Measurements from ENCODE around the gene F2RL1.
"Not testable (repeated sequence)": the region's sequence is repeated elsewhere in the genome, so short reads cannot be mapped to it uniquely, and the experiment has no call there.

The F2RL1 gene

DNA sequence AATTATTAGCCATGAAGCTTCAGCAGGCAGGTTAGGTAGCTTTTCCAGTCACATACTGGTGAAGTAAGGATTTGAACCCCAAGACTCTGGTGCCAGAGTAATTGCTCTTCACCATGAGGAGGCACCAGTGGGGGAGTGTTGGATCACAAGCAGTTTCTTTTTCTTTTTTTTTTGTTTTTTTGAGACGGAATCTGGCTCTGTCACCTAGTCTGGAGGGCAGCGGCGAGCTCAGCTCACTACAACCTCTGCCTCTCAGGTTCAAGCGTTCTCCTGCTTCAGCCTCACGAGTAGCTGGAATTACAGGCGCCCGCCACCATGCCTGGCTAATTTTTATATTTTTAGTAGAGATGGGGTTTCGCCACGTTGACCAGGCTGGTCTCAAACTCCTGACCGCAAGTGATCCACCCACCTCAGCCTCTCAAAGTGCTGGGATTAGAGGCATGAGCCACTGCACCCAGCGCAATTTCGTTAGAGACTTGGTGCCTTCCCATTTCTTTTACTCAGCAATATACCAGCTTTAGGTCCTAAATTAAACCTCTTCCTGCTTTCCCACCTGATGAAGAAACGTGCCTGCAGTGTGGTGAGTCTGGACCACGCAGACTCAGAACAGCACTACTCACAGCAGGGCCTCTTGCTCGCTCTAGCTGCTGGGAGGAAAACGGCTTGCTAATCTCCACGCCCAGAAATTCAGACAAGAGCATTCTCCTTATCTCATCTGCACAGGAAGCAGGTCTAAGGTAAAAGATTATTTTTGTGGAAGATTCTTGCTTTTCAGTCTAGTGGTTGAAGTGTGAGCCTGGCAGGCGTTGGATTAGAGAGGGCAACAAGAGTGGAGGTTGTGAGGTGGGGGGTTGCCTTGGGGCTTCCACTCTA, 30.8 kb downstream of the F2RL1 start, which contains the start of gene S100Z:
TSS of gene S100Z (plus strand) at position 596 of the 873 bp plus-strand sequence. CDS start 25,346 bp downstream, outside the sequence.
- DNase-seq (ENCODE audit: extremely low read depth in 1 of 2, low read depth in 1 of 2), result no peak

DNA sequence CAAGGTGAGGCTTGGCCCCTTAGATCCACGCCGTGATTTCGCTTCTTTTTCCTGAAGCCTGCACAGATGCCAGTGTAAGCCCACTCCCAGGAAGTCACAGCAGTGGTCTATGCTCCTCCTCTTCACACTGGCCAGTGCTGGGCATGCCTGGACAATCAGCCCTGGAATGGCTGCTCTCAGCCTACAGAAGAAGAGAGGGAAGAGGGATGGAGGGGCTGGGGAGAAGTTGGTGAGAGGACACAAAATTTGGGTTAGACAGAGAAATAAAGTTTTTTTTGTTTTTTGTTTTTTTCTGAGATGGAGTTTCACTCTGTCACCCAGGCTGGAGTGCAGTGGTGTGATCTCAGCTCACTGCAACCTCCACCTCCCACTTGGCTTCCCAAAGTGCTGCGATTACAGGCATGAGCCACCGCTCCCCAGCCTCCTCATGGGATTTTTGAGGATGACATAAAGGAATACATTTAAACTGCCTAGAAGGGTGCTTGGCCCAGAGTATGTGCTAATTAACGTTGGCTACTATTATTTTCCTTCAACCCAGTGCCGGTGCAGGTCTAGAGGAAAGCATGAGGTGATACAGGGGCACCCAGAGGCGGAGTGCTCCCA, 31.8 kb downstream of the F2RL1 start:
- DNase-seq (ENCODE audit: extremely low read depth in 1 of 2, low read depth in 1 of 2), result no peak

DNA sequence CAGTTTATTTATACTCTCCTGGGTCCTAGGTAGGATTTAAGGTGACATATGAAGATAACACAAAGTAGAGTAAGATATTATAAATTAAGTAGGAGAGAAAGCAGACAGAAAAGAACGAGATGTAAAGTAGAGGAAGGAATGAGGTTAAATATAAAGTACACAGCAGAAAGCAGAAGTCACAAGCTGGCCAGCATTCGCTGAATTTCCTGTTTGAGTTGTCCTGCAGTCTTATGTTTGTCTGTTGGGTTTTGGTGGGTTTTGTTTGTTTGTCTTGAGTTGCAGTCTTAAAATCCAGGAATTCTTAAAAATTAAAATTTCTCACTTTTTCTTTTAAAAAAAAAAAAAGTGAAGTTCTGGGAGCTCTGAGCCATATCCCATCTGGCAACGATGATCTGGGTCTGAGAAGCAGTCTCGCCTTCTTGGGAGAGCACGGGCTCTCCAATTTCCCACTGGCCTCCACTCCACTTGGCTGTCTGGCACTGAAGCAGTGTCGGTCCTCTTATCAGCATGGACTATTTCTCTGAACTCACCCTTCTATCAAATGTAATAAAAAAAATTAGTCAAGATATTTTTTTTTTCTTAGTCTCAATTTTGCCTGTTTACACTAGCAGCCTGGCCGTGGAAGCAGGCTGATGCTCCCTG, 33.0 kb downstream of the F2RL1 start:
- DNase-seq (ENCODE audit: extremely low read depth in 1 of 2, low read depth in 1 of 2), result no peak

DNA sequence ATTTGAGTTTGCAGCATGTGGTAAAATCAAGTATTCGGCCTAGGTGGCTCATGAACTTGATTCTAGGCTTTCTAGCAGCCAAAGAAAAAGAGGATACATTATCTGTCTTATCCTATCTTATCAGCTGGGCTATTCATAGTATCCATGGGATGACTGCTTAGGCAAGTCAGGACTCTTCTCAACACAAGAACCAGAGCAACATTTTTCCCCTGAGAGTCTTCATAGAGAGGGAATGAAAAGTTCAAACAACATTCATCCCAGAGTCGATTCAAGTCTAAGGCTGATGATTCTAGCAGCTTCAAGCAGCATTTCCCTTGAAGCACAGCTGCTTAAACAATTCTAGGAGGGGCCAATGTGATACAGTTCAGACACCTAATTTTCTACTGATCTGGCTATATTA, 33.9 kb downstream of the F2RL1 start:
- no peak for DNase-seq (ENCODE audit: extremely low read depth in 1 of 2, low read depth in 1 of 2)

DNA sequence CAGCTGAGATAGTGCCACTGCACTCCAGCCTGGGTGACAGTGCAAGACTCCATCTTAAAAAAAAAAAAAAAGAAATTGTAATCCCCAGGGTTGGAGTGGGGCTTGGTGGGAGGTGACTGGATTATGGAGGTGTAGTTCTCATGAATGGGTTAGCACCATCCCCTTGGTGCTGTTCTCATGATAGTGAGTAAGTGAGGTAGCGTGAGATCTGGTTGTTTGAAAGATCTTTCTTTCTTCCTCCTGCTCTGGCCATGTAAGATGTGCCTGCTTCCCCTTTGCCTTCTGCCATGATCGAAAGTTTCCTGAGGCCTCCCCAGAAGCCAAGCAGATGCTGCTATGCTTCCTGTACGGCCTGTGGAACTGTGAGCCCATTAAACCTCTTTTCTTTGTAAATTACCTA, 34.9 kb downstream of the F2RL1 start:
- not testable (repeated sequence) for DNase-seq (ENCODE audit: extremely low read depth in 1 of 2, low read depth in 1 of 2)

DNA sequence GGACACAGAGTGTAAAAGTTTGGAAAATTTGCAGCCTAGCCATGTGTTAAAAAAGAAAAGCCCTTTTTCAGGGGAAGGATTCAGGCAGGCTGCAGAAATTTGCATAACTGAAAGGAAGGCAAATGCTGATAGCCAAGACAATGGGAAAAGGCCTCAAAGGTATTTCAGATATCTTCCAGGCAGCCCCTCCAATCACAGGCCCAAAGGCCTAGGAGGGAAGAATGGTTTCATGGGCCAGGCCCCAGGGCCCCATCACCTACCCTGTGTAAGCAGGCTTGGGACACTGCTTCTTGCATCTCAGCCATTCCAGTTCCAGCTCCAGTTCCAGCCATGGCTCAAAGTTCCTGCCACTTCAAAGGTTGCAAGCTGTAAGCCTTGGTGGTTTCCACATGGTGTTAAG, 35.8 kb downstream of the F2RL1 start:
- DNase-seq (ENCODE audit: extremely low read depth in 1 of 2, low read depth in 1 of 2), result no peak

DNA sequence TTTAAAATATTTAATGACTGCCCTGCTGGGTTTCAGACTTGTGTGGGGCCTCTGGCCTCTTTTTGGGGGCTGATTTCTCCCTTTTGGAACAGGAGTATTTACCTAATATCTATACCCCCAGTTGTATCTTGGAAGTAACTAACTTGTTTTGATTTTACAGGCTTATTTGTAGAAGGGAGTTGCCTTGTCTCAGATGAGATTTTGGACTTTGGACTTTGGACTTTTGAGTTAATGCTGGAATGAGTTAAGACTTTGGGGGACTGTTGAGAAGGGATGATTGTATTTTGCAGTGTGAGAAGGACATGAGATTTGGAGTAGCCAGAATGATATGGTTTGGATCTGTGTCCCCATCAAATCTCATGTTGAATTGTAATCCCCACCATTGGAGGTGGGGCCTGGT, 36.7 kb downstream of the F2RL1 start:
- not testable (repeated sequence) for DNase-seq (ENCODE audit: extremely low read depth in 1 of 2, low read depth in 1 of 2)

DNA sequence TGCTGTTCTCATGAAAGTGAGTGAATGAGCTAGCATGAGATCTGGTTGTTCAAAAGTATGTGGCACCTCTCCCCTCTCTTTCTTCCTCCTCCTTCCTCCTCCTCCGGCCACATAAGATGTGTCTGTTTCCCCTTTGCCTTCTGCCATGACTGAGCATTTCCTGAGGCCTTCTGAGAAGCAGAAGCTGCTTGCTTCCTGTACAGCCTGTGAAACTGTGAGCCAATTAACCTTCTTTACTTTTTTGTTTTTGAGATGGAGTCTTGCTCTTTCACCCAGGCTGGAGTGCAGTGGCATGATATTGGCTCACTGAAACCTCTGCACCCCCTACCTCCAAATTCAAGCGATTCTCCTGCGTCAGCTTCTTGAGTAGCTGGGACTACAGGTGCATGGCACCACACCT, 37.1 kb downstream of the F2RL1 start:
- DNase-seq (ENCODE audit: extremely low read depth in 1 of 2, low read depth in 1 of 2), result no peak

DNA sequence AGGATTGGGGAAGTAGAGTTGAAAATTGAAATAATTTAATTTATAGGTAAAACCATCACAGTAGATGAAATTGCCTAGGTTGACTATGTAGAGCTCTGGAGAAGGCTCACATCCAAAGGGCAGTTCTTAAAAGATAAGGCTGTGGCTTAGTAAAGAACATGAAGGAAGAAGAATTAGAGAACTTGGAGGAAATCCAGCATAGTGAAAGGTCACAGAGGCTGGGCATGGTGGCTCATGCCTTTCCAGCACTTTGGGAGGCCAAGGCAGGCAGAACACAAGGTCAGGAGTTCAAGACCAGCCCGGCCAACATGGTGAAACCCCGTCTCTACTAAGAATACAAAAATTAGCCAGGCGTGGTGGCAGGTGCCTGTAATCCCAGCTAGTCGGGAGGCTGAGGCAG, 38.0 kb downstream of the F2RL1 start:
- not testable (repeated sequence) for DNase-seq (ENCODE audit: extremely low read depth in 1 of 2, low read depth in 1 of 2)

DNA sequence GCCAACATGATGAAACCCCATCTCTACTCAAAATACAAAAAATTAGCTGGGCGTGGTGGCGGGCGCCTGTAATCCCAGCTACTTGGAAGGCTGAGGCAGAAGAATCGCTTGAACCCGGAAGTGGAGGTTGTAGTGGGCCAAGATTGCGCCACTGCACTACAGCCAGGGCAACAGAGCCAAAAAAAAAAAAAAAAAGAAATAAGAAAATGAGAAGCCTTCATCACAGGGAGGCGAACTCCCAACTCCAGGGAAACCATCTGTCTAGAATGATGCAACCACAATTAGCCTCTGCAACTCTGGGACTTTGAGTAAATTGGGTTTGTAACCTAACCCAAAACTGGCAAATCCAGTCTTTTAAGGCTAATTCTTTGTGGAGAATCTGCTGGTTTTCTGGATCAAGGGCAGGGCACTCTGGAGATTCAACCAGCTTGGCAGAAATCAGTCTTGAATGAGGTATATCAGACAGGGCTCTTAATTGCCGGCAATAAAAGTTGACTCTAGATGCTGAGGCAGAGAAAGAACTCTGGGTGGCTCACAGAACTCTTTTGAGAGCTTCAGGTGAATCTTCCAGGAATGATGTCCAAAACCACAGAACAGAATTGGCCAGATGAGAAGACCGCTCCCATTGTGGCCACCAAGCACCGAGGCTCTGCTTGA, 40.9 kb downstream of the F2RL1 start:
- no peak for DNase-seq (ENCODE audit: extremely low read depth in 1 of 2, low read depth in 1 of 2)

DNA sequence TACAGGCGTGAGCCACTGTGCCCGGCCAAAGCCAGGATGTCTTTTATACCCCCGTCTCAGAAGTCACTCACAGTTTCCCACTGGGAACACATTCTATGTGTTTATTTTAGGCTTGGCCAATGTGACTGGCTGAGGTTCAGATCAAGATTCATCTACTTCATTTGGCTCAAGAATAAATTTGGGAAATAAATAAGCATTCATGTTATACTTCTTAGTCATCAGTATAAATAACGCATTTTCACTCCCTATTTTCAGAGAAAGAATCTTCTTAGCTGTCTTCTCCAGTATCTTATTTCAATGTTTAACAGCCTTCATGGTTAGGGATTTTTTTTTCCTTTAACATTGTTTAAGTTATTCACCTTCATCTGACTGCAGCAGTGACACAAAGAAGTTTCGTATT, 42.8 kb downstream of the F2RL1 start:
- DNase-seq (ENCODE audit: extremely low read depth in 1 of 2, low read depth in 1 of 2), result no peak

DNA sequence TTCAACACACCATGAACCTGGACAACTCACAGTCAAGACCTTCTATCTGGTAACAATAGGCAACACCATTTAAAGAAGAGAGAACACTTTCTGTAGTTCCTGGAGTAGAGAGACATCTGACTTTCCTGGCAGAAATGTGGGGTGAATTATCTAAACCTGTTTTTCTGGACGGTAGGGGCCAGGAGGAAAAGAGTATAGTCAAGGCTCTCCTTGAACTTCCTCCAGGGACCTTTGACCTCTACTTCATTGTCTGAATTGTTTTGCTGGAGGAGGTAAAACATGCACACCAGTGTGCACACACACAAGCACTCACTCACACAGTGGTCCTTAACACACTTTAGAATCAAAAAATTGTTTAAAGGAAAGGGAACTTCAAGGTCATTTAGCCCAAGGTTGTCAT, 44.2 kb downstream of the F2RL1 start:
- no peak for DNase-seq (ENCODE audit: extremely low read depth in 1 of 2, low read depth in 1 of 2)

DNA sequence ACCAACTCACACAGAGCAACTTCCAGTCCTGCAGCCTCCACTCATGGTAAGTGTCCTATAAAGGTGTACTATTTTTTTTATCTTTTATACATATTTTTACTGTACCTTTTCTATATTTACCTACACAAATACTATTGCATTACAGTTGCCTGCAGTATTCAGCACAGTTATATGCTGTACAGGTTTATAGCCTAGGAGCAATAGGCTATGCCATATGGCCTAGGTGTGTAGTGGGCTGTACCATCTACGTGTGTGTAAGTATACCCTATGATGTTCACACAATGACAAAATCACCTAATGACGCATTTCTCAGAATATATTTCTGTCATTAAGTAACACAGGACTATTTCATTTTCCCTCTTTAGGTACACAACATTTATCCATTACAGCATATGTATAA, 47.7 kb downstream of the F2RL1 start:
- DNase-seq (ENCODE audit: extremely low read depth in 1 of 2, low read depth in 1 of 2), result no peak

DNA sequence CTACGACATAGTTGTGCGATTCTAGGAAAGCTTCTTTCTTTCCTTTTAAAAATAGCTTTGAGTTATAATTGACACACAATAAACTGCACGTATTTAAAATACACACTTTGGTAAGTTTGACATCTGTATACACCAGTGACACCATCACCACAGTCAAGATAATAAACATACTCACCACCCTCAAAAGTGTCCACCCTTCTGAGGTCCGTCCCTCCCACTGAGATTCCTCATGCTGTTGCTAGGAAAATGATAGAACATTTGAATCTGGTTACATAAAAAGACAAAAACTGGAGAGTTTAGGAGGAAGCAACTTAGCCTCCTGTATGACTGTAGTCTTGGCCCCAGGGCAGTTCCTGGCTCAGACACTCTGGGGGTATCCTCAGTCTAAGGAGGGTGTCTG, 48.2 kb downstream of the F2RL1 start:
- no peak for DNase-seq (ENCODE audit: extremely low read depth in 1 of 2, low read depth in 1 of 2)

DNA sequence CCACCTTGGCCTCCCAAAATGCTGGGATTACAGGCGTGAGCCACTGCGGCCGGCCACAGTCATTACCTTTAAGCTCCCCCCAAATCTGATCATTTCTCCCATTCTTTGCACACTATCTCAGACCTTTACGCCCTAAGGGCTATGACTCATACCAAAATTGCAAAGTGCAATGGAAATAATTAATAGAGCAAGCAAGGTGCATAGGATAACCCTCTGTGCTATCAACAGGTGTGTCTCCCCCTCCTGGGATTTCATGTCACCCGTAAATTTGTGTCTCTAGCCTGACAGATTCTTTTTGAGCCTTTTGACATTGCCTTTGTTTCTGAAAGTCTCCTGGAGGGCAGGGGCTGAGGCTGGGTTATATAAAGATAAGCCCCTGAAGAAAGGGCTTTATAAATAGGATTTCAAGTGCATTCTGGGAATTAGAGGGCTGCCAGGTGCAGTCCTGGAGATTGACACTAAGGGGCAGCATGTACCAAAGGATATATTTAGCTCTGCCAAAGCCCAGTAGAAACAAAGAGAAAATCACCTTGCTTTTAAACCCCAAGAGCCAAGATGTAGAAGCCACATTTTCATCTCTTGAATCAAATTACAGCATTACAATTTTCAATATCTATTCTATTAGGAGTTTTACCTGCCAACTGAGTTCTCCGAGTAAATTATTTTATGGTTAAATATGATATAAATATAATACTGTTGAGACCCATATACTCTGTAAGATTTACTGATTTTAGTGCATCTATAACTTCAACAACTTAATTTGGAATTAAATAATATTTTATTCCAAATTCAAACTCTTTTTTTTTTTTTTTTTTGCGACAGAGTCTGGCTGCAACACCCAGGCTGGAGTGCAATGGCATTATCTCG, 49.2 kb downstream of the F2RL1 start:
- peak; percentile 14 to 16 for DNase-seq (ENCODE audit: extremely low read depth in 1 of 2, low read depth in 1 of 2)

DNA sequence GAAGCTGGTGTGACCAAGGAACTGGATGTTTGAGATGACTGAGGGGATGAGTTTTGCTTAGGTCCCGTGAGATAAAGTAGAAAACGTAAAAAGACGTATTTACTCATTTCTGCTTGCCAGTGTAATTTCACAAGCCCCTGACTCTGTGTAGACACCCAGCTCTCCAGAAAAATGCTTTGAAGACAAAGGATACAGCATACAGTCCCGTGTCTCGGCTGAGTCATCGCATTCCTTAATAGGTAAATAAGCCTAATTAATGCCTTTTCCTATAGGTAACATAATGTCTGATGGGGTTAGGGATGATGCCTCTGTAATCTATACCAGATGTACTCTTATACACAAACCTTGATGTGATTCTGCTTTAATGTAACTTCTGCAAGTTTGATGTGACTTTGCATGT, 51.2 kb downstream of the F2RL1 start:
- DNase-seq (ENCODE audit: extremely low read depth in 1 of 2, low read depth in 1 of 2), result no peak

DNA sequence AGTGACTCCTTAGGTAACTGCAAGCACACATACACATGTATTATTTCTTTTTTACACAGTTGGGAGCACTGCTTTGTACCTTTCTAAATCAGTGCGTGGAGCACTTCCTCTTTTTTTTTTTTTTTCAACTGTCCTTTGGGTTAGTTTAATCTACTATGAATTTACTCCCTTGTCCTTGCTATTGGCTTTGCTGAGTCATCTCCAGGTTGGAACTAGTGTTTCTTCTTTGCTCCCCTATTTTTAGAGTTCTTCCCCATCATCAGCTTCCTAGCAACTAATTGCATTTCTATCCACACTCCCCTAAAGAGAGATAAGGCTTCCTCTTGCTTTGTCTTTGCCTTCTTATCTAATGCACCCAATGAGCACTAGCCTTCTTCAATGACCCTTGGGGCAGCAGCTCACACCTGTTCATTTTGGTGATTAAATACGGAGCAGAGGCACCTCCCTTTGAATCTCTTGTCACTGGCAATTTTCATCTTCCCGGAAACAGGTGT, 55.3 kb downstream of the F2RL1 start:
- no peak for DNase-seq (ENCODE audit: extremely low read depth in 1 of 2, low read depth in 1 of 2)
